Erythroblast (primary cell): ENCODE measurements around the gene TRIM73.
"Not testable (repeated sequence)": the region's sequence is repeated elsewhere in the genome, so short reads cannot be mapped to it uniquely, and the experiment has no call there.

Source experiments
- GATA1 ChIP-seq: IDR thresholded peaks from 2 replicates; pipeline ENCODE4 v1.6.1; 2011; ENCODE audit warnings: low read depth, mild to moderate bottlenecking, control low read depth, low read length, moderate library complexity
- POLR2A ChIP-seq: IDR thresholded peaks from 2 replicates; pipeline ENCODE4 v1.6.1; 2011; ENCODE audit warnings: mild to moderate bottlenecking, low read length

DNA sequence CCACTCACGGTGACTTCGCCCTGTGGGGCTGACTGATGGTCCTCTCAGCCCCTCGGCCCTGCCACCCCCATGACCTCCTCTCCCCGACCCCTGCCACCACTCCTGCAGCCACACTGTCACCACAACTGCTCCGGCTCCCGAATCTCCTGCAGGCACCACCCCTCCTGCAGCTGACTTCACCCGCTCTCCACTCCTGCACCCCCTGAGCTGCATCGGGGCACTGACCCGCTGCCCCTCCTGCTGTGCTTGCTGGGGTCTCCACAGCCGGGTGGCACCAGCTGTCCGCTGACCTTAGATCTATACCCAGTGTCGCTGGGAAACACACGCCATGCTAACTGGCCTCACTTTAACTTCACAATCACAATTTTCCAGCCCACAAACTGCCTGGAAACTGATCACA lies 24.7 kb downstream of the TRIM73 start:
- not testable (repeated sequence) for TF ChIP-seq POLR2A, GATA1
